HCT116 (cell line): Measurements from ENCODE around the gene AARSD1. TPM values are rescaled to one million over a fixed set of nuclear protein-coding genes. Genes with fewer than 3 reads are reported as not detected.
"Not testable (repeated sequence)": the region's sequence is repeated elsewhere in the genome, so short reads cannot be mapped to it uniquely, and the experiment has no call there.

Source experiments
- ATAC-seq: fragments of 200-7000 bp; cut with Tn5 transposase; 2 replicates; pipeline ENCODE4 v1.9.1; 2020; ENCODE audit warnings: mild to moderate bottlenecking, moderate library complexity
- BruUV-seq: library from RNA; stranded (reverse); fragments of 400-500 nt; replicated peaks from 2 replicates; lab custom pipeline; 2021; lab: Mats Ljungman, UMichigan
- CTCF ChIA-PET: fragments of 300-600 bp; sonication (Branson Sonifier 250); formaldehyde crosslinking; loops from one replicate; lab custom pipeline; 2021; ENCODE audit warnings: antibody characterized with exemption; lab: Charles Lee
- POLR2A ChIA-PET: fragments of 300-600, 350-600 bp; sonication (Branson Sonifier 250); formaldehyde crosslinking; loops from one replicate; lab custom pipeline; 2021; ENCODE audit warnings: antibody characterized with exemption; lab: Charles Lee
- RAD21 ChIA-PET, 2 experiments: fragments of 300-600 bp; sonication (Branson Sonifier 250); formaldehyde crosslinking; loops; one replicate each; lab custom pipeline; 2023; ENCODE audit warnings: low total read pairs in 2 of 2; ENCODE audit not compliant: uncharacterized antibody in 2 of 2, unreplicated experiment in 2 of 2, low non-redundant PET in 1 of 2; lab: Charles Lee
- DNase-seq: peaks from one replicate; pipeline ENCODE4 v3.0.0-alpha.2; 2010; ENCODE audit warnings: low read depth, low spot score
- H2AFZ ChIP-seq: fragments of 200-600 bp; shearing (Covaris generic), sonication (generic); 2 replicates; pipeline ENCODE4 v1.6.1; 2017; ENCODE audit warnings: low read depth, mixed run types, mixed read lengths, antibody characterized with exemption, low read length; ENCODE audit not compliant: poor library complexity, severe bottlenecking
- H3K27ac ChIP-seq: 2 replicates; pipeline ENCODE4 v1.5.1; 2012; ENCODE audit warnings: low read depth, low read length
- H3K27me3 ChIP-seq: fragments of 200-600 bp; sonication (generic); 2 replicates; pipeline ENCODE4 v1.6.1; 2016; ENCODE audit warnings: mixed run types, low read length, mixed read lengths; ENCODE audit not compliant: insufficient read depth
- H3K36me3 ChIP-seq, 2 experiments: fragments of 200-500 bp in 1 of 2; fragments of 200-600 bp in 1 of 2; sonication (Bioruptor generic) in 1 of 2; sonication (generic) in 1 of 2; 2 replicates each; pipeline versions ENCODE4 v1.5.1 to v1.6.1; 2014 to 2016; ENCODE audit warnings: low read length in 2 of 2, inconsistent platforms in 1 of 2, mixed read lengths in 1 of 2, mixed run types in 1 of 2; ENCODE audit not compliant: insufficient read depth in 2 of 2, control insufficient read depth in 1 of 2
- H3K4me1 ChIP-seq, 2 experiments: fragments of 200-600 bp in 1 of 2; sonication (generic) in 1 of 2; 2 replicates each; pipeline versions ENCODE4 v1.5.1 to v1.6.1; 2012 to 2017; ENCODE audit warnings: low read length in 2 of 2, inconsistent platforms in 1 of 2, mild to moderate bottlenecking in 1 of 2, mixed read lengths in 1 of 2, mixed run types in 1 of 2, moderate library complexity in 1 of 2; ENCODE audit not compliant: insufficient read depth in 2 of 2, control insufficient read depth in 1 of 2
- H3K4me2 ChIP-seq: fragments of 200-600 bp; sonication (generic); 2 replicates; pipeline ENCODE4 v1.6.1; 2017; ENCODE audit warnings: mixed run types, low read length, mixed read lengths
- H3K4me3 ChIP-seq, 2 experiments: fragments of 200-600 bp in 1 of 2; sonication (generic) in 1 of 2; replicated peaks in 1 of 2; 2 replicates each; pipeline ENCODE4 v1.5.1; 2011 to 2016; ENCODE audit warnings: low read length in 2 of 2, control low read depth in 1 of 2, low read depth in 1 of 2, mild to moderate bottlenecking in 1 of 2, mixed read lengths in 1 of 2, mixed run types in 1 of 2
- H3K79me2 ChIP-seq: fragments of 200-600 bp; sonication (generic); 2 replicates; pipeline ENCODE4 v1.6.1; 2017; ENCODE audit warnings: mild to moderate bottlenecking, mixed run types, low read length, moderate library complexity, mixed read lengths; ENCODE audit not compliant: insufficient read depth
- H3K9ac ChIP-seq: fragments of 200-600 bp; sonication (generic); 2 replicates; pipeline ENCODE4 v1.6.1; 2016; ENCODE audit warnings: low read length, mixed read lengths
- H3K9me2 ChIP-seq: fragments of 200-600 bp; sonication (generic), shearing (Covaris generic); 2 replicates; pipeline ENCODE4 v1.6.1; 2017; ENCODE audit warnings: mixed run types, mild to moderate bottlenecking, moderate library complexity; ENCODE audit not compliant: insufficient read depth
- H3K9me3 ChIP-seq, 2 experiments: fragments of 200-500 bp in 1 of 2; fragments of 200-600 bp in 1 of 2; sonication (Bioruptor generic) in 1 of 2; sonication (generic) in 1 of 2; 2 replicates each; pipeline ENCODE4 v1.6.1; 2014 to 2017; ENCODE audit warnings: low read length in 2 of 2, mixed read lengths in 2 of 2, inconsistent platforms in 1 of 2, low read depth in 1 of 2, mild to moderate bottlenecking in 1 of 2, mixed run types in 1 of 2, moderate library complexity in 1 of 2; ENCODE audit not compliant: control insufficient read depth in 1 of 2, insufficient read depth in 1 of 2
- H4K20me1 ChIP-seq: fragments of 200-600 bp; sonication (generic), shearing (Covaris generic); 2 replicates; pipeline ENCODE4 v1.6.1; 2017; ENCODE audit warnings: mixed run types, mild to moderate bottlenecking, moderate library complexity; ENCODE audit not compliant: insufficient read depth
- CEBPB ChIP-seq: IDR thresholded peaks from 2 replicates; pipeline ENCODE4 v1.6.1; 2012; ENCODE audit warnings: low read depth
- EZH2phosphoT487 ChIP-seq: fragments of 200-600 bp; IDR thresholded peaks from 2 replicates; pipeline ENCODE4 v1.6.1; 2018; ENCODE audit warnings: antibody characterized with exemption, borderline replicate concordance
- JUND ChIP-seq: IDR thresholded peaks from 2 replicates; pipeline ENCODE4 v1.6.1; 2012
- POLR2A ChIP-seq: IDR thresholded peaks from 2 replicates; pipeline ENCODE4 v1.7.0; 2011; ENCODE audit warnings: borderline replicate concordance; ENCODE audit not compliant: insufficient read depth, insufficient read length; ENCODE audit errors: extremely low read depth
- RAD21 ChIP-seq: IDR thresholded peaks from 2 replicates; pipeline ENCODE4 v1.6.1; 2012; ENCODE audit warnings: low read depth, mild to moderate bottlenecking
- SIN3A ChIP-seq: IDR thresholded peaks from 2 replicates; pipeline ENCODE4 v1.6.1; 2012; ENCODE audit warnings: low read depth
- SRF ChIP-seq: IDR thresholded peaks from 2 replicates; pipeline ENCODE4 v1.6.1; 2012; ENCODE audit warnings: low read depth
- TCF7L2 ChIP-seq: IDR thresholded peaks from 2 replicates; pipeline ENCODE4 v1.7.0; 2011; ENCODE audit warnings: borderline replicate concordance, inconsistent platforms; ENCODE audit not compliant: insufficient read depth, insufficient read length; ENCODE audit errors: extremely low read depth
- intact Hi-C: fragments of 100-400 bp; cut with micrococcal nuclease; formaldehyde crosslinking; loops from 2 replicates; pipeline ENCODE4 v1.10.0; 2022
- total RNA-seq: library from RNA; stranded (reverse); gene quantifications from one replicate; pipeline ENCODE4 v1.2.1, GENCODE V29; 2021; ENCODE audit not compliant: unreplicated experiment
- TF ChIP-seq, protein P1 (sequence below): IDR thresholded peaks from 2 replicates; pipeline ENCODE4 v1.6.1; 2012; ENCODE audit warnings: low read depth
- TF ChIP-seq, protein P2 (sequence below): IDR thresholded peaks from 2 replicates; pipeline ENCODE4 v1.6.1; 2012
- TF ChIP-seq, protein P3 (sequence below): IDR thresholded peaks from 2 replicates; pipeline ENCODE4 v1.6.1; 2011; ENCODE audit warnings: mild to moderate bottlenecking, low read length, moderate library complexity; ENCODE audit not compliant: insufficient replicate concordance; ENCODE audit errors: extremely low read depth
- TF ChIP-seq, protein P4 (sequence below): IDR thresholded peaks from 2 replicates; pipeline ENCODE4 v1.6.1; 2012

Gene AARSD1
- total RNA-seq, 1 experiment from 2014 or later = 65.9 TPM

DNA sequence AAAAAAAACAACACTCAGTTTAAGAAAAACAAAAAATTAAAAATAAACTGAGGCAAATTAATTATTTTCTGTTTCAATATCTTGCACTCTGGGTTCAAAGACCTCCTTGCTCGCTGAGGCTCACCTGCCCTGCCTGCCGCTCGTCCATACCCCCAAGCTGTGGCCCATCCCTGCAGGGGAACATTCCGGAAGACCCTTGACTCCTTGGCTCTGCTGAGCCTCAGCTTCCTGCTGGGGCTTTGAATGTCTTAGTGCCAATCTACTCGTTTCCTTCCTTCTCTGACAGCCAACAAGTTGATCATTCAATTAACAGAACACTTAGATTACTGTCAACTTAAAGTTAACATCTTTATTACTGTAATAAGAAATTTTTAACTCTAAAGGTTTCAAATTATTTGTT is 39.4 kb downstream of the AARSD1 start:
- ChIA-PET CTCF (no interaction called here), RAD21 (no interaction called here), POLR2A (no interaction called here)
- DNase-seq (no peak), ATAC-seq (no peak)
- H3K27me3 ChIP-seq = 0 out of 2 replicates have a peak, but pooled peaks cover 5% of the 10 kb centered on the region
- BruUV-seq = no TSS peak
- H3K36me3 ChIP-seq = no peaks in the 10 kb centered on the region
- no peak overlapping the region for H3K4me3 ChIP-seq
- no peaks in the 10 kb centered on the region for H3K9me2 ChIP-seq
- H2AFZ ChIP-seq = no peak overlapping the region
- no peak overlapping the region for H3K9ac ChIP-seq
- H3K4me1 ChIP-seq = peaks cover 0 to 10% of the 10 kb centered on the region in 2 experiments; a peak in 2 of 4 replicates
- intact Hi-C loops = no loop called here
- H4K20me1 ChIP-seq = no peaks in the 10 kb centered on the region
- no peaks in the 10 kb centered on the region for H3K9me3 ChIP-seq
- no peaks in the 10 kb centered on the region for H3K79me2 ChIP-seq
- no peak overlapping the region for H3K4me2 ChIP-seq
- H3K27ac ChIP-seq = no peak overlapping the region
- TF ChIP-seq SIN3A (no peak), POLR2A (no peak), RAD21 (no peak), SRF (no peak), JUND (no peak), TCF7L2 (no peak), CEBPB (no peak), EZH2phosphoT487 (no peak)
- TF ChIP-seq, protein P1, sequence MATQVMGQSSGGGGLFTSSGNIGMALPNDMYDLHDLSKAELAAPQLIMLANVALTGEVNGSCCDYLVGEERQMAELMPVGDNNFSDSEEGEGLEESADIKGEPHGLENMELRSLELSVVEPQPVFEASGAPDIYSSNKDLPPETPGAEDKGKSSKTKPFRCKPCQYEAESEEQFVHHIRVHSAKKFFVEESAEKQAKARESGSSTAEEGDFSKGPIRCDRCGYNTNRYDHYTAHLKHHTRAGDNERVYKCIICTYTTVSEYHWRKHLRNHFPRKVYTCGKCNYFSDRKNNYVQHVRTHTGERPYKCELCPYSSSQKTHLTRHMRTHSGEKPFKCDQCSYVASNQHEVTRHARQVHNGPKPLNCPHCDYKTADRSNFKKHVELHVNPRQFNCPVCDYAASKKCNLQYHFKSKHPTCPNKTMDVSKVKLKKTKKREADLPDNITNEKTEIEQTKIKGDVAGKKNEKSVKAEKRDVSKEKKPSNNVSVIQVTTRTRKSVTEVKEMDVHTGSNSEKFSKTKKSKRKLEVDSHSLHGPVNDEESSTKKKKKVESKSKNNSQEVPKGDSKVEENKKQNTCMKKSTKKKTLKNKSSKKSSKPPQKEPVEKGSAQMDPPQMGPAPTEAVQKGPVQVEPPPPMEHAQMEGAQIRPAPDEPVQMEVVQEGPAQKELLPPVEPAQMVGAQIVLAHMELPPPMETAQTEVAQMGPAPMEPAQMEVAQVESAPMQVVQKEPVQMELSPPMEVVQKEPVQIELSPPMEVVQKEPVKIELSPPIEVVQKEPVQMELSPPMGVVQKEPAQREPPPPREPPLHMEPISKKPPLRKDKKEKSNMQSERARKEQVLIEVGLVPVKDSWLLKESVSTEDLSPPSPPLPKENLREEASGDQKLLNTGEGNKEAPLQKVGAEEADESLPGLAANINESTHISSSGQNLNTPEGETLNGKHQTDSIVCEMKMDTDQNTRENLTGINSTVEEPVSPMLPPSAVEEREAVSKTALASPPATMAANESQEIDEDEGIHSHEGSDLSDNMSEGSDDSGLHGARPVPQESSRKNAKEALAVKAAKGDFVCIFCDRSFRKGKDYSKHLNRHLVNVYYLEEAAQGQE = no peak
- TF ChIP-seq, protein P2, sequence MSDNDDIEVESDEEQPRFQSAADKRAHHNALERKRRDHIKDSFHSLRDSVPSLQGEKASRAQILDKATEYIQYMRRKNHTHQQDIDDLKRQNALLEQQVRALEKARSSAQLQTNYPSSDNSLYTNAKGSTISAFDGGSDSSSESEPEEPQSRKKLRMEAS = no peak
- TF ChIP-seq, protein P3, sequence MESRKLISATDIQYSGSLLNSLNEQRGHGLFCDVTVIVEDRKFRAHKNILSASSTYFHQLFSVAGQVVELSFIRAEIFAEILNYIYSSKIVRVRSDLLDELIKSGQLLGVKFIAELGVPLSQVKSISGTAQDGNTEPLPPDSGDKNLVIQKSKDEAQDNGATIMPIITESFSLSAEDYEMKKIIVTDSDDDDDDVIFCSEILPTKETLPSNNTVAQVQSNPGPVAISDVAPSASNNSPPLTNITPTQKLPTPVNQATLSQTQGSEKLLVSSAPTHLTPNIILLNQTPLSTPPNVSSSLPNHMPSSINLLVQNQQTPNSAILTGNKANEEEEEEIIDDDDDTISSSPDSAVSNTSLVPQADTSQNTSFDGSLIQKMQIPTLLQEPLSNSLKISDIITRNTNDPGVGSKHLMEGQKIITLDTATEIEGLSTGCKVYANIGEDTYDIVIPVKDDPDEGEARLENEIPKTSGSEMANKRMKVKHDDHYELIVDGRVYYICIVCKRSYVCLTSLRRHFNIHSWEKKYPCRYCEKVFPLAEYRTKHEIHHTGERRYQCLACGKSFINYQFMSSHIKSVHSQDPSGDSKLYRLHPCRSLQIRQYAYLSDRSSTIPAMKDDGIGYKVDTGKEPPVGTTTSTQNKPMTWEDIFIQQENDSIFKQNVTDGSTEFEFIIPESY = no peak
- TF ChIP-seq, protein P4, sequence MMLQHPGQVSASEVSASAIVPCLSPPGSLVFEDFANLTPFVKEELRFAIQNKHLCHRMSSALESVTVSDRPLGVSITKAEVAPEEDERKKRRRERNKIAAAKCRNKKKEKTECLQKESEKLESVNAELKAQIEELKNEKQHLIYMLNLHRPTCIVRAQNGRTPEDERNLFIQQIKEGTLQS = no peak
- TF ChIP-seq, all 23 proteins: peak for 0

DNA sequence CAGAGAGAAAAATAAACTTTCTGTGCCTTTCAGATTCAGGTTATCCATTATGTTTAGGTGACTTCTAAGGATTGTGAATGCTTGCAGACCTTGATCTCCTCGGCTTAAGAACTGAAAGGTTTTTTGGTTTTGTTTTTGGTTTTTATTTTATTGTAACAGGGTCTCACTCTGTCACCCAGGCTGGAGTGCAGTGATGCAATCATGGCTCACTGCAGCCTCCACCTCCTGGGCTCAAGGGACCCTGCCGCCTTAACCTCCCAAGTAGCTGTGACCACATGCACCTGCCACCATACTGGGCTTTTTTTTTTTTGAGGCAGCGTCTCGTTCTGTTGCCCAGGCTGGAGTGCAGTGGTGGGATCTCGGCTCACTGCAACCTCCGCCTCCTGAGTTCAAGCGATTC is 40.8 kb downstream of the AARSD1 start:
- RAD21 ChIA-PET, H3K27me3 ChIP-seq, intact Hi-C loops, H3K4me2 ChIP-seq, H3K79me2 ChIP-seq, BruUV-seq, CTCF ChIA-PET, H3K27ac ChIP-seq, H4K20me1 ChIP-seq, H3K9ac ChIP-seq, H3K4me1 ChIP-seq, POLR2A ChIA-PET, H3K9me3 ChIP-seq, DNase-seq, H3K36me3 ChIP-seq, H2AFZ ChIP-seq, H3K4me3 ChIP-seq, ATAC-seq, H3K9me2 ChIP-seq: not testable (repeated sequence)
